ENCODE results near the gene LRRN1. TPM values are rescaled to one million over a fixed set of nuclear protein-coding genes. Genes with fewer than 3 reads are reported as not detected.
"Not testable (repeated sequence)": the region's sequence is repeated elsewhere in the genome, so short reads cannot be mapped to it uniquely, and the experiment has no call there.

Gene LRRN1
- total RNA-seq, 3 donors from 2014 or later, result 0.31 to 1.4 (median 1.2) TPM

GRCh38 chr3:3825035-3825434 is 25.8 kb downstream of the LRRN1 start:
- intact Hi-C loops (cut with DNase I, micrococcal nuclease), result no loop called here
- Histone ChIP-seq H3K9me3 (no peaks in the 10 kb centered on the region), H3K36me3 (ENCODE audit: low read depth) (no peaks in the 10 kb centered on the region), H3K4me1 (ENCODE audit: low read depth) (no peaks in the 10 kb centered on the region), H3K4me3 (no peak overlapping the region)
- DNase-seq (no peak), ATAC-seq (no peak)
- TF ChIP-seq CTCF (IDR thresholded peaks at IDR 0.05), result no peak

- intact Hi-C loops (cut with DNase I, micrococcal nuclease), result no loop called here
- no peaks in the 10 kb centered on the region for H3K9me3 ChIP-seq
- no peaks in the 10 kb centered on the region for H3K36me3 ChIP-seq (ENCODE audit: low read depth)
- DNase-seq (no peak), ATAC-seq (no peak)
- no peaks in the 10 kb centered on the region for H3K4me1 ChIP-seq (ENCODE audit: low read depth)
- no peak overlapping the region for H3K4me3 ChIP-seq
- TF ChIP-seq CTCF (IDR thresholded peaks at IDR 0.05), result no peak
These were observed 27.3 kb downstream of the LRRN1 start for GRCh38 chr3:3826521-3826920.

DNA sequence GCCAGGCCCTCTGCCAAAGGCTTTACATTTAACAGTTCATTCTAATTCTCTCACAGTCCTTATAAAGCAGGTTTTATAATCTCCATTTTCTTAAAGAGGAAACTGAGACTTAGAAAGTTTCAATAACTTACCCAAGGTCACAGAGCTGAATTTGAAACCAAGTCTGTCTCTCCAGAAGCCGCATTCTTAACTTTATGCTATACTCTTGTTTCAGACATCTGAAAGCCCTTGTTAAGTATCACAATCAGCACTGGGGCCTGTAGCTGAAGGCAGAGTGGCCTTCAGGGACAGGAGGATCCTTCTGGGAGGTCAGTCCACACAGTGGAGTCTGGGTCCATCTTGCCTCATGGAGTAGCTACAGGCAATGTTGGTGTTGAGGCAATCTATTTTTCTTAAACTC is 27.9 kb downstream of the LRRN1 start:
- no peaks in the 10 kb centered on the region for H3K4me1 ChIP-seq (ENCODE audit: low read depth)
- intact Hi-C loops (cut with DNase I, micrococcal nuclease), result no loop called here

GRCh38 chr3:3828417-3828816 is 29.2 kb downstream of the LRRN1 start:
- intact Hi-C loops (cut with DNase I, micrococcal nuclease); H3K9me3 ChIP-seq; H3K4me3 ChIP-seq: not testable (repeated sequence)

More for the DNA sequence above, 27.9 kb downstream of the LRRN1 start:
- no peaks in the 10 kb centered on the region for H3K9me3 ChIP-seq
- DNase-seq, result no peak
- no peak for ATAC-seq
- no peak overlapping the region for H3K4me3 ChIP-seq
- no peak for TF ChIP-seq CTCF (IDR thresholded peaks at IDR 0.05)
- H3K36me3 ChIP-seq (ENCODE audit: low read depth), result no peaks in the 10 kb centered on the region

GRCh38 chr3:3836845-3837244 is 37.6 kb downstream of the LRRN1 start:
- Histone ChIP-seq H3K9me3 (peaks cover 3% of the 10 kb centered on the region), H3K4me3 (no peak overlapping the region), H3K36me3 (ENCODE audit: low read depth) (no peaks in the 10 kb centered on the region), H3K4me1 (ENCODE audit: low read depth) (no peaks in the 10 kb centered on the region)
- ATAC-seq (no peak), DNase-seq (no peak)
- TF ChIP-seq CTCF (IDR thresholded peaks at IDR 0.05), result no peak
- intact Hi-C loops (cut with DNase I, micrococcal nuclease), result no loop called here

More at GRCh38 chr3:3828417-3828816, 29.2 kb downstream of the LRRN1 start:
- not testable (repeated sequence) for DNase-seq; H3K4me1 ChIP-seq (ENCODE audit: low read depth); H3K36me3 ChIP-seq (ENCODE audit: low read depth); ATAC-seq

DNA sequence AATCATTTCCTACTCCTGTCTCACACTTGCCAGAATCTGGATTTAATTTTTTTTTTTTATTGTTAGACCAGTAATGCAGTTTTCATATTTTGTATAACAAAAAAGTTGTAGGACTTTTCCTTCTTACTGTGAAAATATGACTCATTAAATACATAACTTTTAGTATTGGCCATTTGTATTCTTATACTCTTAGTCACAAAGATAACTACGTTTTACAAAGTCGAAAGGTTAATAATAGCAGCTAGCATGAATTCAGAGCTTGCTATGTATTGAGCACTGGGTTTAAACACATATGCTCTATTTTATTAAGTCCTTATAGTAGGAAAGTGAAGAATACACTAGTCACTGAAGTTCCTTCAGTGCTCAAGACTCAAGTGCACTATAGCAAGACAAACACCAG is 43.1 kb downstream of the LRRN1 start:
- ATAC-seq, result no peak

More for the DNA sequence above, 43.1 kb downstream of the LRRN1 start:
- no peak for TF ChIP-seq CTCF (IDR thresholded peaks at IDR 0.05)
- Histone ChIP-seq H3K4me3 (no peak overlapping the region), H3K4me1 (ENCODE audit: low read depth) (no peaks in the 10 kb centered on the region), H3K36me3 (ENCODE audit: low read depth) (no peaks in the 10 kb centered on the region), H3K9me3 (no peaks in the 10 kb centered on the region)
- DNase-seq, result no peak
- intact Hi-C loops (cut with DNase I, micrococcal nuclease), result no loop called here
